ENCODE measurements around the gene SRSF5. TPM values are rescaled to one million over a fixed set of nuclear protein-coding genes. Genes with fewer than 3 reads are reported as not detected.

SRSF5 gene
- total and polyA plus RNA-seq, 2 of the 8 experiments (the other 6 are each of a cell fraction or from before 2014, with no cell fraction given), result 101 to 238 TPM

- no peak for TF ChIP-seq HDAC2 (IDR thresholded peaks at IDR 0.05; ENCODE audit: borderline replicate concordance in 1 of 2, low read depth in 2 of 2, low read length in 2 of 2)
- TF ChIP-seq BCL11A (IDR thresholded peaks at IDR 0.05; ENCODE audit: low read depth in 2 of 2, low read length in 2 of 2), result no peak
- TF ChIP-seq TCF12 (IDR thresholded peaks at IDR 0.05; ENCODE audit: low read depth, low read length), result no peak
- no peak for TF ChIP-seq JUN (IDR thresholded peaks at IDR 0.05; ENCODE audit: low read depth, low read length)
Observed at GRCh38 chr14:69780092-69780491, 13.2 kb downstream of the SRSF5 start (continued).

Data from H1 (cell line).